ENCODE measurements around the gene APP. TPM values are rescaled to one million over a fixed set of nuclear protein-coding genes. Genes with fewer than 3 reads are reported as not detected.

Gene APP
- total RNA-seq, 1 donor from 2014 or later: 1,137 TPM

GRCh38 chr21:25916226-25916625, 254.3 kb downstream of the APP start:
- TF ChIP-seq CTCF (IDR thresholded peaks at IDR 0.05; ENCODE audit: unreplicated experiment): no peak
- peaks cover 15% of the 10 kb centered on the region for H3K27me3 Mint-ChIP-seq (ENCODE audit: unreplicated experiment)
- H3K4me1 Mint-ChIP-seq (ENCODE audit: unreplicated experiment): peaks cover 44% of the 10 kb centered on the region
- H3K4me3 Mint-ChIP-seq (ENCODE audit: unreplicated experiment): no peak overlapping the region
- DNase-seq (ENCODE audit: low spot score): no peak
- H3K27ac Mint-ChIP-seq (ENCODE audit: unreplicated experiment): peak overlapping the region; percentile 48
- peaks cover 43% of the 10 kb centered on the region for H3K36me3 Mint-ChIP-seq (ENCODE audit: low read depth, unreplicated experiment)
- H3K9me3 Mint-ChIP-seq (ENCODE audit: unreplicated experiment): no peaks in the 10 kb centered on the region

GRCh38 chr21:25913479-25913878, 257.1 kb downstream of the APP start:
- peaks cover 47% of the 10 kb centered on the region for H3K36me3 Mint-ChIP-seq (ENCODE audit: low read depth, unreplicated experiment)
- peaks cover 15% of the 10 kb centered on the region for H3K27me3 Mint-ChIP-seq (ENCODE audit: unreplicated experiment)
- no peaks in the 10 kb centered on the region for H3K9me3 Mint-ChIP-seq (ENCODE audit: unreplicated experiment)
- peak overlapping the region; percentile 65 for H3K27ac Mint-ChIP-seq (ENCODE audit: unreplicated experiment)
- peak overlapping the region; percentile 4 for H3K4me3 Mint-ChIP-seq (ENCODE audit: unreplicated experiment)
- peaks cover 47% of the 10 kb centered on the region for H3K4me1 Mint-ChIP-seq (ENCODE audit: unreplicated experiment)
- no peak for TF ChIP-seq CTCF (IDR thresholded peaks at IDR 0.05; ENCODE audit: unreplicated experiment)
- no peak for DNase-seq (ENCODE audit: low spot score)

- H3K36me3 Mint-ChIP-seq (ENCODE audit: low read depth, unreplicated experiment): peaks cover 37% of the 10 kb centered on the region
- TF ChIP-seq CTCF (IDR thresholded peaks at IDR 0.05; ENCODE audit: unreplicated experiment): no peak
- peak overlapping the region; percentile 65 for H3K27ac Mint-ChIP-seq (ENCODE audit: unreplicated experiment)
- H3K4me3 Mint-ChIP-seq (ENCODE audit: unreplicated experiment): no peak overlapping the region
- peaks cover 9% of the 10 kb centered on the region for H3K27me3 Mint-ChIP-seq (ENCODE audit: unreplicated experiment)
- no peaks in the 10 kb centered on the region for H3K9me3 Mint-ChIP-seq (ENCODE audit: unreplicated experiment)
- DNase-seq (ENCODE audit: low spot score): no peak
- H3K4me1 Mint-ChIP-seq (ENCODE audit: unreplicated experiment): peaks cover 43% of the 10 kb centered on the region
Observed at GRCh38 chr21:25912402-25912746, 258.2 kb downstream of the APP start.

GRCh38 chr21:25911730-25912401, 258.7 kb downstream of the APP start:
- Mint-ChIP-seq H3K27ac (ENCODE audit: unreplicated experiment) (peak overlapping the region; percentile 65), H3K9me3 (ENCODE audit: unreplicated experiment) (no peaks in the 10 kb centered on the region), H3K4me3 (ENCODE audit: unreplicated experiment) (no peak overlapping the region), H3K27me3 (ENCODE audit: unreplicated experiment) (peaks cover 9% of the 10 kb centered on the region), H3K4me1 (ENCODE audit: unreplicated experiment) (peaks cover 43% of the 10 kb centered on the region), H3K36me3 (ENCODE audit: low read depth, unreplicated experiment) (peaks cover 37% of the 10 kb centered on the region)
- TF ChIP-seq CTCF (IDR thresholded peaks at IDR 0.05; ENCODE audit: unreplicated experiment): no peak
- DNase-seq (ENCODE audit: low spot score): no peak

GRCh38 chr21:25910809-25911208, 259.8 kb downstream of the APP start:
- H3K27me3 Mint-ChIP-seq (ENCODE audit: unreplicated experiment): peaks cover 6% of the 10 kb centered on the region

More at GRCh38 chr21:25910809-25911208, 259.8 kb downstream of the APP start:
- DNase-seq (ENCODE audit: low spot score): no peak
- Mint-ChIP-seq H3K36me3 (ENCODE audit: low read depth, unreplicated experiment) (peaks cover 38% of the 10 kb centered on the region), H3K4me1 (ENCODE audit: unreplicated experiment) (peaks cover 48% of the 10 kb centered on the region), H3K9me3 (ENCODE audit: unreplicated experiment) (no peaks in the 10 kb centered on the region), H3K27ac (ENCODE audit: unreplicated experiment) (peak overlapping the region; percentile 34), H3K4me3 (ENCODE audit: unreplicated experiment) (no peak overlapping the region)
- no peak for TF ChIP-seq CTCF (IDR thresholded peaks at IDR 0.05; ENCODE audit: unreplicated experiment)
